Esophagus squamous epithelium (tissue), 4 donors: ENCODE data around the gene ANKRD13B.

Source experiments
- POLR2A ChIP-seq, 4 donors: fragments of 450-650 bp; IDR thresholded peaks; one replicate each; pipeline ENCODE4 v1.6.1; 2017; ENCODE audit warnings: antibody characterized with exemption in 4 of 4, mild to moderate bottlenecking in 4 of 4, moderate library complexity in 3 of 4
- TF ChIP-seq, protein P1 (sequence below), 6 experiments: fragments of 450-650 bp in 4 of 6; fragments of 200-600 bp in 2 of 6; sonication (generic) in 2 of 6; IDR thresholded peaks; one replicate each; pipeline ENCODE4 v1.5.1; 2016 to 2019; ENCODE audit warnings: antibody characterized with exemption in 6 of 6, mild to moderate bottlenecking in 4 of 6, moderate library complexity in 4 of 6

DNA sequence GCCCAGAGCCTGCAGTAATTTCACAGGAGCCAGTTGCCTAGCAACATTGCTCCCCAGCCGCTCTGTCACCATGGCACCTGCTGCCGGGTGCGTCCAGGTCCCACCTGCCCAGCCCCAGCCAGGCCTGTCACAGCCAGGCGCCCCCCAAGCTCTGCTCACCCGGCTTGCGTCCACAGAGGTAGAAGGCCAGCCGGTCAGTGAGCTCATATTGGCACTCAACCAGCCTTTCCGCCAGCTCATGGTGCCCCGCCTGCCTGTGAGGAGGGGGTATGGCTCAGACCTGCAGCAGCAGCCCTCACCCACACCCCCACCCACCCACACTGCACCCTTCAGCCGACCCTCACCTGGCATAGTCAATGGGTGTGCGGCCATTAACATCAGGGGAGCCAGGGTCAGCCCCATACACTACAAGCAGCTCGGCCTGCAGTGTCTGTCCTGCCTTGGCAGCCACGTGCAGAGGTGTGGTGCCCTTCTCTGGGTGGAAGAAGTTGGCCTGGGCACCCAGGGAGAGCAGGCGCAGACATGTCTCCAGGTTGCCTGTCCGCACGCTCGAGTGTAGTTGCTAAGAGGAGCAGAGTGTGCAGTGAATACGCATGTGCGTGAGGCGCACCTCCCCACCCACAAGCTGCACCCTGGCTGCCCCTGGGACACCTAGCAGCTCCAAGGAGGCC is 11.2 kb upstream of the ANKRD13B start:
- TF ChIP-seq, protein P1, sequence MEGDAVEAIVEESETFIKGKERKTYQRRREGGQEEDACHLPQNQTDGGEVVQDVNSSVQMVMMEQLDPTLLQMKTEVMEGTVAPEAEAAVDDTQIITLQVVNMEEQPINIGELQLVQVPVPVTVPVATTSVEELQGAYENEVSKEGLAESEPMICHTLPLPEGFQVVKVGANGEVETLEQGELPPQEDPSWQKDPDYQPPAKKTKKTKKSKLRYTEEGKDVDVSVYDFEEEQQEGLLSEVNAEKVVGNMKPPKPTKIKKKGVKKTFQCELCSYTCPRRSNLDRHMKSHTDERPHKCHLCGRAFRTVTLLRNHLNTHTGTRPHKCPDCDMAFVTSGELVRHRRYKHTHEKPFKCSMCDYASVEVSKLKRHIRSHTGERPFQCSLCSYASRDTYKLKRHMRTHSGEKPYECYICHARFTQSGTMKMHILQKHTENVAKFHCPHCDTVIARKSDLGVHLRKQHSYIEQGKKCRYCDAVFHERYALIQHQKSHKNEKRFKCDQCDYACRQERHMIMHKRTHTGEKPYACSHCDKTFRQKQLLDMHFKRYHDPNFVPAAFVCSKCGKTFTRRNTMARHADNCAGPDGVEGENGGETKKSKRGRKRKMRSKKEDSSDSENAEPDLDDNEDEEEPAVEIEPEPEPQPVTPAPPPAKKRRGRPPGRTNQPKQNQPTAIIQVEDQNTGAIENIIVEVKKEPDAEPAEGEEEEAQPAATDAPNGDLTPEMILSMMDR (IDR thresholded peaks at IDR 0.05) = no peak
- TF ChIP-seq POLR2A (IDR thresholded peaks at IDR 0.05) = no peak
